Hematopoietic multipotent progenitor cell treated with erythropoietin and hydrocortisone succinate and interleukin-3 and kit ligand, for 17 days (in vitro differentiated cells): ENCODE data around the gene NEURL4.
"Not testable (repeated sequence)": the region's sequence is repeated elsewhere in the genome, so short reads cannot be mapped to it uniquely, and the experiment has no call there.

Experiments used
- DNase-seq: peaks from one replicate; pipeline ENCODE4 v3.0.0-alpha.2; 2015; ENCODE audit warnings: low spot score

NEURL4 gene

DNA sequence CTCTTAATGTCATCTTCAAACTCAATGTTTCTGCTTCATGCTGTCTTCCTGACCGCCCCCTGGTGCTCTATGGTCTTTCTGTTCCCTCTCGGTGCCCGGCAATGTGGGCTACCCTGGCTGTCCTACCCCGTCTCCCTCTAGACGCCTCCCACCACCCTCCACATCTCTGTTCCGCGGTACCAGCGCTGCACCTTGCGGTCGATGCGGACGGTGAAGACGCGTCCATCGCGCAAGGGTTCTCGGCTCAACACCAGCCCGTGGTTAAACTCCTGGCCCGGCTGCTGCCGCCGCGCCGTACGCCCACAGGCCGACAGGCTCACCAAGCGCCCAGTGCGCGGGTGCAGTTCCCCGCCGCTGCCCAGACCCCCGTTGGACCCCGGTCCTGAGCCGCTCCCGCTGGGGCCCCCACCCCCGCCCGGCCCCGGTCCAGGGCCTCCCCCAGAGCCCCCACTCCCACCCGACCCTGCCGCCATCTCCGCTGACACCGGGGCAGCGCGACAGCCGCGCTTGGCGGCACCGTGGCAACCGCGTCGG, at the start of gene NEURL4:
Gene NEURL4 (minus strand): TSS at position 496 of the 534 bp plus-strand sequence. CDS start 23 bp downstream, at position 473.
- no peak for DNase-seq

DNA sequence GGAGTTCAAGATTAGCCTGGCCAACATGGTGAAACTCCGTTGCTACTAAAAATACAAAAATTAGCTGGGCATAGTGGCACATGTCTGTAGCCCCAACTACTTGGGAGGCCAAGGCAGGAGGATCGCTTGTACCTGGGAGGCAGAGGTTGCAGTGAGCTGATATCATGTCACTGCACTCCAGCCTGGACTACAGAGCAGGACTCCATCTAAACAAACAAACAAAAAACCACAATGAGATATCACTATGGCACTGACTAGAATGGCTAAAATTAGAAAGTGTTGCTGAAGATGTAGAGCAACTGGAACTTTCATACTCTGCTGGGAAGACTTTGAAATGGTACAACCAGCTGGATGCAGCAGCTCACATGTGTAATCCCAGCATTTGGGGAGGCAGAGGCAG, 45.2 kb upstream of the NEURL4 start:
- no peak for DNase-seq

DNA sequence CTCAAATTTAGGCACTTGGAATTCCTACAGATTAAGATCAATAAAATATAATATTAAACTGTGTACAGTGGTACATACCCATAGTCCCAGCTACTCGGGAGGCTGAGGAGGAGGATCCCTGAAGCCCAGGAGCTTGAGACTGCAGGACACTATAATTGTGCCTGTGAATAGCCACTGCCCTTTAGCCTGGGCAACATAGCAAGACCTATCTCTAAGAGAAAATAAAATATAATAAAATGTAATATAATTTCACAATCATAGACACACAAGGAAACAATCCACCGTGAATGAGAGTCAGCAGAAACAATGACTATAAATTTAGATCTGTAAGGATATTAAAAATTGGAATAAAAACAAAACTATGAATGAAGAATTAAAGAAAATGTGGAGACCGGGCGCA, 41.7 kb upstream of the NEURL4 start:
- no peak for DNase-seq

DNA sequence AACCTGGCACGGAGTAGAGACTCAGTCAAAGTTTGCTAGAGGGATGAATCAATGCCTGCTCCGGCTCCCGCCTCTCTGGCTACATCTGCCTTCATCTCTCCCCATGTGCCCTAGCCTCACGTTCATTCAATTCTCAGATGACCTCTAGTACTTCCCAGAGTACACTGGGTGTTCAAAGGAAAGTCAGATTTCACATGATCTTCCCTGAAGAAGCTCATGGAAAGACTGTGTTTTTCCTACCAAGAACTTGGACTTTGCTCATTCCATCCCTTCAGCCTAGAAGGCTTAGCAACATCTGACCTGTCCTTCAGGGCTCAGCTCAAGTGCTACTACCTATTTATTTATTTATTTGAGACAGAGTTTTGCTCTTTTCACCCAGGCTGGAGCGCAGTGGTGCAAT, 40.7 kb upstream of the NEURL4 start:
- DNase-seq: no peak

DNA sequence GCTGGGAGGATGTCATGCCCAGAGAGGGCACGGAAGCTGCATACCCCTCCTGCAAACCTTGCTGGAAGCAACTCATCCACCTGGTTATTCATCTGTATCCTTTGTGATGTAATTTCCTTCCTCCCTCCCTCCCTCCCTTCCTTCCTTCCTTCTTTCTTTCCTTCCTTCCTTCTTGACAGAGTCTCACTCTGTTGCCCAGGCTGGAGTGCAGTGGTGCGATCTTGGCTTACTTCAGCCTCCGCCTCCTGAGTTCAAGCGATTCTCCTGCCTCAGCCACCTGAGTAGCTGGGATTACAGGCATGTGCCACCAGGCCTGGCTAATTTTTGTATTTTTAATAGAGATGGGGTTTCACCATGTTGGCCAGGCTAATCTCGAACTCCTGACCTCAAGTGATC, 39.5 kb upstream of the NEURL4 start:
- DNase-seq: not testable (repeated sequence)

DNA sequence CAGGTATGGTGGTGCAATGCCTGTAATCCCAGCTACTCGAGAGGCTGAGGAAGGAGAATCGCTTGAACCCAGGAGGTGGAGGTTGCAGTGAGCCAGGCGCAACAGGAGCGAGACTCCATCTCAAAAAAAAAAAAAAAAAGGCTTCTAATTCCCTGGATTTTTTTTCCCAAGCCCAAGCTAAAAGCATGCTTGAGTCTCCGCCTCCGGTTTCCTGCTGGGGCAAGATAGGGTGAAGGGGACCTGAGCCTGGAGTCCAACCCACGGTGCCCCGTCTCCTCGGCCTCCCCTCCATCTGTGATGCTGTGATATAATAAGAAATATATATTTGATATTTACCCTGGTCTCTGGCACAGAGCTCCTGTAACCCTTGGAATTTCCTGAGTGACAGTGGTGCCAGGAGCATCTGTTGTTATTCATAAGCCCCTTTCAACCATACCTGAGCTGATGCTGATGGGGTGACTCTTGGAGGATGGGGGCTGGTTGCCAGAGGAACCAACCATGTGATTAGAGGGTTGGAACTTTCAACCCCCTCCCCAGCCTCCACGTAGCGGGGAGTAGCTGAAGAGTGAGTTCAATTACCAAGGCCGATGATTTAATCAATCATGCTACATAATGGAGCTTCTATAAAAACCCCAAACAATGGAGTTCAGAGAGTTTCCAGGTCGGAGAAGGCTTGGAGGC, 38.9 kb upstream of the NEURL4 start:
- no peak for DNase-seq

DNA sequence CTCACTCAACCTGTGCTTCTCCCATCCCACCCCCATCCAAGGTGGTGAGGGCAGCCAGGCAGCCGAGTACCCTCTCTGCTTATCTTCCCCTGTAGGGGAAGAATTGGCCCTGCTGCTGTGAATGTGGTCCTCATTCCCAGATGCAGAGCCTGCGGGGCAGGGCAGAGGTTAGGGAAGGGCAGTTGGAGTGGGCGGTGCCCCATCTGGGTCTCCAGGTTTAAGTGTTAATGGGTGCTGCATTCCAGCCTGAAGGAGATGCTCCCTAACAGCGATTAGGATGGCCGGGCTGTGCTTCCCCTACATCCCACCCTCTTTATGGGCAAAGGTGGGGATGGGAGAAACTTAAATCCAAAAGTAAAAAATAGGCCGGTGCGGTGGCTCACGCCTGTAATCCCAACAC, 37.9 kb upstream of the NEURL4 start:
- DNase-seq: no peak

DNA sequence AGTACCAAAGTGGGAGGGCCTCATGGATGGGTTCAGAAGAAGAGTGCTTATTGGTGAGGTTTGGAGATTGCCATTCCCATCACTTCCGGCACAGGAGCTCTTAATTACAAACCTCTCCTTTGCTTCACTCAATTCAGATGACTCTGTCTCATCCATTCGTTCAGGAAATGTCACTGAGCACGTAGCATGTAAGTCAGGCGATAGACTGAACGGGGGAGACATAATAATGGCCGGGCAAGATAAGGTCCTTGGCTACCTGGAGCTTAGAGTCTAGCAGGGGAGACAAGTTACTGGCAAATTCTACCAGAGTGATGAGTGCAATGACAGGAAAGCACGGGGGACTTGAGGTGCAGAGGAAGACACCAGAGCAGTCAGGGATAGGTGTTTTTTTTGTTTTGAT, 36.8 kb upstream of the NEURL4 start:
- not testable (repeated sequence) for DNase-seq

DNA sequence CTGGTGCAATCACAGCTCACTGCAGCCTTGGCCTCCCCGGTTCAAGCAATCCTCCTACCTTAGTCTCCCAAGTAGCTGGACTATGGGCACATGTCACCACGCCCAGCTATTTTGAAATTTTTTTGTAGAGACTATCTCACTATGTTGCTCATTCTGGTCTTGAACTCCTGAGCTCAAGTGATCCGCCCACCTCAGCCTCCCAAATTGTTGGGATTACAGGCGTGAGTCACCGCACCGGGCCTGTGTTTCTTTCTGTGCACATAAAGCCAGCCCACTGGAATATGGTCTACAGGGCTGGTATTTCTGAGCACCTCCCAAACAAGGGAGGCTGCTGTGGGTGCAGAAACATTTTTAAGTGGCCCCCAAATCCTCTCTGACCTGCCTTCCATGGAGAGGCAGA, 34.2 kb upstream of the NEURL4 start:
- no peak for DNase-seq

DNA sequence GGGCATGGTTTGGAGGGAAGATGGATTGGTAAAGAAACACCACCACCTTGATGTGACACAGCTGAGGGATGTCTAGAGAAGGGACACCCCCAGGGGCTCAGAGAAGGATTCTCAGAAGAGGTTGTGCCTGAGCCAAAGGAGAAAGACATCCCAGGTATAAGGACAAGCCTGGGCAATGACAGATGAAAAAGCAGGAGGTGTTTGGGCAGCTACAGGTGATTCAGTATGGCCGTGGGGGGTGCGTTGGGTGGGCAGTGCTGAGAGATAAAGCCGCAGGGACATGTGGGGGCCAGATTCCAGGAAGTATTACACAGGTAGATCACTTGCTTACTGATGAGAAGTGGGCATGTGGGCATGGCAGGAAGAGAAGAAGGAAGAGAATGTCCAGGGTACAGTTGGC, 32.8 kb upstream of the NEURL4 start:
- no peak for DNase-seq

DNA sequence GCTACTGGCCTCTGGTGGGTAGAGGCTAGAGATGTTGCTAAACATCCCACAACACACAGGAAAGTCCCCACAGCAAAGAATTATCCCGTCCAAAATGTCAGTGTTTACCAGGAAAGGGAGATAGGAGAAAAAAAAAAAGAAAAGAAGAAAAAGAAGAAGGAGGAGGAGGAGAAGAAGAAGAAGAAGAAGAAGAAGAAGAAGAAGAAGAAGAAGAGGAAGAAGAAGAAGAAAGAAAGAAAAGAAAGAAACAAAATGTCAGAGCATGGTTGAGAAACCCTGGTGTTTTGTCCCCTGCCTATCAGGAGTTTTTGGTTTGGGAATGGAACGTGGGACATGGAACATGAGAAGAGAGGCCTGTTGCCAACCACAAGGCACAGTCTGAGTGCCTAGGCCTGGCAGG, 28.2 kb upstream of the NEURL4 start:
- DNase-seq: no peak

DNA sequence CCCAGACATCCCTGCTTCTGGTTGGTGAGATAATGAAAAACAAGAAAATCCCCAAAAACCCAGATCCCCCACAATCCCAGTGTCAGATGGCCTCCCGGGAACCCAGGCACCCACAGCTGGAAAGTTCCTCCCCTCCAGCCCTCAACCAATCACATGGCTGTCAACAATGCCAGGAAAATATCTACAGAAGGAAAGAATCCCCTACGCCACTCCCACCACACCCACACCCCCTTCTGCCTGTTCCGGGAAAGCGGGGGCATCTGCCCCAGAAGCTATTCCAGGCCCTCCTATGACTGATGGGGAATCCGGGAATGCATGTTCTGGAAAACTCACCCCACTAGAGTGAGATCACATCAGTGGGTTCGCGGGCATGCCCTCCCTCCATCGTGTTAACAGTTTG, 27.6 kb upstream of the NEURL4 start:
- no peak for DNase-seq

DNA sequence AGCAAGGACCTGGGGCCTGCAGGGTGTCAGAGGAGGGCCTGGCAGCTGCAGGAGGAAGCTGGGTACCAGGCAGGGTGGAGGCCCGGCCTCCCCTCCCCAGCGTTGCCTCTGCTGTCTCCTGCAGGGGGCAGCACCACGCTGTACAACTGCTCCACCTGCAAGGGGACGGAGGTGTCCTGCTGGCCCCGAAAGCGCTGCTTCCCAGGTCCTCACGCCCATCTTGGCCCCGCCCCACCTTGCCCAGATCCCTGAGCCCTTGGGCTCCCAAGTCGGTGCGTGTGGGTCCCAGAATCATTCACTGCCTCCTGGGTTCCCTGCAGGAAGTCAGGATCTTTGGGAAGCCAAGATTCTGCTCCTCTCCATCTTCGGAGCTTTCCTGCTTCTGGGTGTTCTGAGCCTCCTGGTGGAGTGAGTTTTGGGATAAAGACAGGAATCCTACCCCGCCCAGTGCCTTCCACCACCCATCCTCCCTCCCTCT, 27.0 kb upstream of the NEURL4 start:
- peak; percentile 81 for DNase-seq

DNA sequence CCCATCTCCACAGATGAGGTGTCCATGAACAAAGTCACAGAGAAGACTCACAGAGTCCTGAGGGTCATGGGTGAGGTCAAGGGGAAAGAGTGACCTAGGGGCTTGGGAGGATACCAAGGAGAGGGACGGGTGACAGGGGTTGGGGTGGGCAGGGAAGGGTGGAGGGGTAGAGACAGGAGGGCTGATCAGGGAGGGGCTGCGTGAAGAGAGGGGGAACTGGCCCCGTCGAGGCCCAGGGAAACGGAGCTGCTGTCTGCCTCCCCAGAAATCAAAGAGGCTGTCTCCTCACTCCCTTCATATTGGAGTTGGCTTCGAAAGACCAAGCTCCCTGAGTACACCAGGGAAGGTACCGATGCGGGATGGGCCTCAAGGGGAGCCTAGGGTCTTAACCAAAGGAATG, 26.4 kb upstream of the NEURL4 start:
- no peak for DNase-seq

DNA sequence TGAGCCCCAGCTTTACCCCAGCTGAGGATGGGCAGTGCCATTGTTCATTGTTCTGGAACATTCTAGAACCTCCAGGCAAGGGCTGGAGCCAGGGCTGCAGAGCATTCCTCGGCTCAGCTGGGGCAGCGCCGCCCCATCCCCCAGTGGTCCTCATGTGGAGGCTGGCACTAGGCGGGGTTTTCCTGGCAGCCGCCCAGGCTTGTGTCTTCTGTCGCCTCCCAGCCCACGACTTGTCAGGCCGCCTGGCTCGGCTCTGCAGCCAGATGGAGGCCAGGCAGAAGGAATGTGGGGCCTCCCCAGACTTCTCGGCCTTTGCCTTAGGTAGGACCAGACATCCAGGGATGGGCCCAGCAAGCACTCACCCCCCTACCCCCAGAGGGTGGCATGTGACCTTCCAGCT, 25.9 kb upstream of the NEURL4 start, which contains the start of gene TMEM95:
Gene TMEM95 (plus strand): TSS at position 104 of the 400 bp plus-strand sequence. CDS start 49 bp downstream, at position 153.
- DNase-seq: peak; percentile 43

DNA sequence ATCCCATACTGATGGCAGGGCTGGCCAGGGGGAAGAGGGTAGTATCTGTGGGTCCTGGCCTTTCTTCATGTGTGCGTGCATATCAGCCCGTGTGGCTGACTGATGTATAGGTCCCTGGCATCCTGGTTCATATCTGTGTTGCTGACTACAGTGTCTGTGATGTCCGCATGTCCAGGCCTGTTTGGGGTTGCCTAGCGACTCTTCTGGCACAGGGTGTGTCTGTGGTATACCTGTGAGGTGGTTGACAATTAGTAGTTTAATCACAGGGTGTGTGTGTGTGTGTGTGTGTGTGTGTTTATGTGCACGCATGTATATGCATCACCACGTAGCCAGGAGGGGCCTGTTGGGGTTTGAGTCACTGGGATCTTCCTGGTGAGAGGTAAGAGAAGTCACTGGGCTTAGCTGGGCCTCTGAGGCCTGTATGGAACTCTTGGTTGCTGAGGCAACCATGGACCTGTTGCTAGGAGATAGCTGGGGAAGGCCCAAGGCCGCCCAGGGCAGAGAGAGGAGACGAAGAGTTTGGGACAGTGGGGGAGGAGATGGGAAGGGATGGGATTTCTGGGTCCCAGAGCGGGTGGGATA, 25.2 kb upstream of the NEURL4 start:
- peak; percentile 25 for DNase-seq

DNA sequence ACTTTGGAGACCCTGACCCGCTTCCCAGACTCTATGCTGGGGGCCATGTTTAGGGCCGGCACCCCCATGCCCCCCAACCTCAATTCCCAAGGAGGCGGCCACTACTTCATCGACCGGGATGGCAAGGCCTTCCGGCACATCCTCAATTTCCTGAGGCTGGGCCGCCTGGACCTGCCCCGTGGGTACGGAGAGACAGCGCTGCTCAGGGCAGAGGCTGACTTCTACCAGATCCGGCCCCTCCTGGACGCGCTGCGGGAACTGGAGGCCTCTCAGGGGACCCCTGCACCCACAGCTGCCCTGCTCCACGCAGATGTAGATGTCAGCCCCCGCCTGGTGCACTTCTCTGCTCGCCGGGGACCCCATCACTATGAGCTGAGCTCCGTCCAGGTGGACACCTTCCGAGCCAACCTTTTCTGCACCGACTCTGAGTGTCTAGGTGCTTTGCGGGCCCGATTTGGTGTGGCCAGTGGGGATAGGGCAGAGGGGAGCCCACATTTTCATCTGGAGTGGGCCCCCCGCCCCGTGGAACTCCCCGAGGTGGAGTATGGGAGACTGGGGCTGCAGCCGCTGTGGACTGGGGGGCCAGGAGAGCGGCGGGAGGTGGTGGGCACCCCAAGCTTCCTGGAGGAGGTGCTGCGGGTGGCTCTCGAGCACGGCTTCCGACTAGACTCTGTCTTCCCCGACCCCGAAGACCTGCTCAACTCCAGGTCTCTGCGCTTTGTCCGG, 23.9 kb upstream of the NEURL4 start:
- DNase-seq: no peak

DNA sequence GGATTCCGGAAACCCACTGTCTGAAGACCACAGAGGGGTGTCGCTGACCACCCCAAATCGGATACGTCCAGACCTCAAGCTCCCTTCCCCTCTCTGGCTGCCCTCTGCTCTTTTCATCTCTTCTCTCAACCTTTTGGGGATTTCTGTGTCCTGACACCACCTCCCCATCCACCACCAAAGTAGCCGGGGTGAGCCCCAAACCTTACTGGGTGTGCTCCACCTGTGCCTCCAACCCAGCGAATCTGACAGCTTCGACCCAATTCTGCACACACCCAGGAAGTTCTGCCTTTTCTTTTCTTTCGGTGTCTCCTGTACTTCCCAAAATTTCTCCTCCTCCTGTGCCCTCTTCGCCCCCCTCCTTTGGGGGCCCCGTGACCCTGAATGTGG, 23.4 kb upstream of the NEURL4 start:
- DNase-seq: no peak

DNA sequence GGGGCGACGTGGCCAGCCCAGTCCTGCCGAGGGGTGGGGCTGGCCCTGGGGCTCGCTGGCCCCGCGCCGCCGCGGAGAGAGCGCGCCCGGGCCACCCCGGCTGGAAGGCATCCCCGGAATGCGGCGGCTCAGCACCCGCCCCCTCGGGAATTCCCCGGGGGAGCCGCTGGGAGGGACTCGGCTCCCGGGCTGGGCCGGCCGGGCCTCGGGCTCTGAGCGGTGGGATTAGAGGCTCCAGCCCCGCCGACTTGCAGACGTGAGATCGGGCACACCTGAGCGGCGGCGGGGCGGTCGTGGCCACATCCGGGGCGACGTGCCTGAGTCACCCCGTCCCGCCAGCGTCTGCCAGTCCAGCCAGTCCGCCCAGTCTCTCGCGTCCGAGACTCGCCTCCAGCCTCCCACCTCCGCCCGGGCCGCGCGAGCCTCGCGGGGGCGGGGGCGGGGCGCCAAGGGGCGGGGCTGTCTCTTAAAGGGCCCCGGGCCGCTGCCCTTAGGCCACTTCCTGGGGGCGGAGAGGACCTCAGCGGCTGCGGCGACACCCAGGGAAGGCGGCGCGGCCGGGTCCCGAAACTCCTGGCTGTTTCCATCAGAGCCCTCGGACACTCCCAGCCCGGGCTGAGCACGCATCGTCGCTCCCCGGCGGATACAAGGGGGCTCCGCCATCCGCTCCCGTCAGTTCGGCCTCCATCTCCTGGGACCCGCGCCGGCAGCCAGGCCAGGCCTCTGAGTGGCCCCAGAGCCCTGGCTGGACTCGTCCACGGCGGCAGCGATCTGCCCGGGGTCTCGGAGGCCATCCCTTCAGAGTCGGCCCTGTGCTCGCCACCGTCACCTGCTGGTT, 22.7 kb upstream of the NEURL4 start, which contains the start of gene KCTD11:
Gene KCTD11 (plus strand): TSS at position 498 of the 838 bp plus-strand sequence.
- peak; percentile 86 for DNase-seq

DNA sequence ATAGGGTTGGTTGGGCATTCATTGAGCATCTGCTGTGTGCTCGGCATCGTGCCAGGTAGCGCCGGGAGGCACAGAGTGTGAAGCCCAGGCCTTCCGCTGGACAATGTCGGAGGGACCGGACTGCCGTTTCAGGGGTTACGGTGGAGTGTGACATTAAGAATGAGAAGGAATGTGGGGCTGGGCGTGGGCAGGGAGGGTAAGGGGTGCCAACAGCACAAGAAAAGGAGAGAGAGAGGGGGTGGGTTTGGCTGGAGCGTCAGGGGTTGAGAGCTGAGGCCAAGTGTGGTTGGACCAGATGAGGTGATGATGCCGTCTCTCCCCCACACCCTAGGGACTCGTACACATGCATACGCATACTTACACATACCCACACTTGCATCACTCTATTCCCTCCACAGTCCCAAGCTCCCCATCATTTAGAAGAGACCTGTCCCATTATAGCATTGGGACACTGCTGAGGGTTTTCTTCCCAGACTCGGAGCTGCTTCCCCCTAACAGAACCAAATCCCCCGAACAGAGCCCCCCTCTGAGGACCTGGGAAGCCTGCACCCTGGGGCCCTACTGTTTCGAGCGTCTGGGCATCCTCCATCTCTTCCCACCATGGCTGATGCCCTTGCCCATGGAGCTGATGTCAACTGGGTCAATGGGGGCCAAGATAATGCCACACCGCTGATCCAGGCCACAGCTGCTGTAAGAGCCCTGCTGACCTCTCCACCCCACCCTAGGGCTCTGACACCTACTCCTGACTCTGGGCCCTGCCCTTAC, 19.5 kb upstream of the NEURL4 start:
- DNase-seq: no peak
